Esophagus squamous epithelium (tissue), 4 donors: ENCODE data around the gene DCDC2C.

Source experiments
- CTCF ChIP-seq, 6 experiments: fragments of 450-650 bp in 4 of 6; fragments of 200-600 bp in 2 of 6; sonication (generic) in 2 of 6; IDR thresholded peaks; one replicate each; pipeline ENCODE4 v1.5.1; 2016 to 2019; ENCODE audit warnings: antibody characterized with exemption in 6 of 6, mild to moderate bottlenecking in 4 of 6, moderate library complexity in 4 of 6
- POLR2A ChIP-seq, 4 donors: fragments of 450-650 bp; IDR thresholded peaks; one replicate each; pipeline ENCODE4 v1.6.1; 2017; ENCODE audit warnings: antibody characterized with exemption in 4 of 4, mild to moderate bottlenecking in 4 of 4, moderate library complexity in 3 of 4

- TF ChIP-seq CTCF (IDR thresholded peaks at IDR 0.05) (no peak), POLR2A (IDR thresholded peaks at IDR 0.05) (no peak)
Measured at GRCh38 chr2:3677436-3677835, 25.9 kb upstream of the DCDC2C start.
